Sigmoid colon (tissue), 7 donors: ENCODE data around the gene TRMT61A. TPM values are rescaled to one million over a fixed set of nuclear protein-coding genes. Genes with fewer than 3 reads are reported as not detected.
A peak's percentile ranks its signal among the peaks of the same experiment; 100 is the strongest.
"Not testable (repeated sequence)": the region's sequence is repeated elsewhere in the genome, so short reads cannot be mapped to it uniquely, and the experiment has no call there.

Experiments
- DNase-seq: peaks from one replicate; pipeline ENCODE4 v3.0.0-alpha.2; 2019
- H3K27ac ChIP-seq, 4 donors: fragments of 200-600 bp; sonication (generic); one replicate each; pipeline ENCODE4 v1.5.1; 2016 to 2019; ENCODE audit warnings: mild to moderate bottlenecking in 1 of 4
- H3K27me3 ChIP-seq, 3 donors: fragments of 200-600 bp; sonication (generic); one replicate each; pipeline ENCODE4 v1.5.1; 2019; ENCODE audit warnings: mild to moderate bottlenecking in 1 of 3
- H3K36me3 ChIP-seq, 4 donors: fragments of 200-600 bp; sonication (generic); one replicate each; pipeline ENCODE4 v1.5.1; 2016 to 2019
- H3K4me1 ChIP-seq, 4 donors: fragments of 200-600 bp; sonication (generic); one replicate each; pipeline ENCODE4 v1.5.1; 2017 to 2019
- H3K4me3 ChIP-seq, 4 donors: fragments of 200-600 bp; sonication (generic); one replicate each; pipeline ENCODE4 v1.5.1; 2017 to 2019; ENCODE audit warnings: mild to moderate bottlenecking in 2 of 4, moderate library complexity in 1 of 4
- H3K9me3 ChIP-seq, 4 donors: fragments of 200-600 bp in 3 of 4; sonication (generic) in 3 of 4; one replicate each; pipeline versions ENCODE4 v1.5.1 to v1.6.1; 2013 to 2019
- CTCF ChIP-seq, 4 experiments: fragments of 450-650 bp in 3 of 4; fragments of 200-600 bp in 1 of 4; IDR thresholded peaks; one replicate each; pipeline ENCODE4 v1.5.1; 2016 to 2019; ENCODE audit warnings: antibody characterized with exemption in 4 of 4, mild to moderate bottlenecking in 3 of 4, moderate library complexity in 2 of 4
- EP300 ChIP-seq, 4 donors: sonication (generic); formaldehyde crosslinking; IDR thresholded peaks; one replicate each; pipeline ENCODE4 v1.6.1; 2017; ENCODE audit warnings: antibody characterized with exemption in 4 of 4
- POLR2A ChIP-seq, 2 donors: fragments of 450-650 bp; IDR thresholded peaks; one replicate each; pipeline ENCODE4 v1.6.1; 2016; ENCODE audit warnings: antibody characterized with exemption in 2 of 2, mild to moderate bottlenecking in 2 of 2, moderate library complexity in 2 of 2
- POLR2AphosphoS5 ChIP-seq, 4 donors: sonication (generic); formaldehyde crosslinking; IDR thresholded peaks; one replicate each; pipeline ENCODE4 v1.6.1; 2017; ENCODE audit warnings: antibody characterized with exemption in 4 of 4
- WGBS, 2 donors: extraction: QIAGEN DNeasy Blood & Tissue Kit; methylation state at CpG; one replicate each; pipeline ENCODE4 v1.1.7; 2013; 5-methylcytosine and 5-hydroxymethylcytosine counted together
- intact Hi-C: fragments of 100-400 bp; cut with DNase I; formaldehyde crosslinking; loops from one replicate; pipeline ENCODE4 v1.15.1; 2023
- polyA plus RNA-seq, 3 donors: library from polyadenylated mRNA; stranded (reverse); fragments of 200-250 nt; gene quantifications; one replicate each; pipeline ENCODE4 v1.2.3, GENCODE V29; 2013
- total RNA-seq, 4 donors: library from RNA; depleted of rRNA; stranded (reverse); fragments of >200 nt; gene quantifications; one replicate each; pipeline ENCODE4 v1.1.0, GENCODE V29; 2016
- donor health status: healthy with polysubstance abuse.
- donor health status: Bipolar disorder and iron deficiency.
- donor health status: healthy.

TRMT61A gene
- total and polyA plus RNA-seq, 7 donors = 4.2 to 27.2 (median 20.2) TPM

- Histone ChIP-seq H3K4me3 (no peak overlapping the region), H3K9me3 (no peaks in the 10 kb centered on the region), H3K36me3 (peaks cover 0 to 48% (median 7%) of the 10 kb centered on the region in 4 donors), H3K27me3 (no peaks in the 10 kb centered on the region), H3K4me1 (peaks cover 0 to 21% (median 19%) of the 10 kb centered on the region in 4 donors), H3K27ac (no peak overlapping the region)
- intact Hi-C loops = no loop called here
- 90 to 93% methylated on average over 11 of the region's 11 CpGs for WGBS, 2 donors
- no peak for TF ChIP-seq CTCF (IDR thresholded peaks at IDR 0.05)
- no peak for TF ChIP-seq POLR2AphosphoS5 (IDR thresholded peaks at IDR 0.05)
- TF ChIP-seq EP300 (IDR thresholded peaks at IDR 0.05) = no peak
- DNase-seq = peak; percentile 45
Observed at GRCh38 chr14:103509864-103510723, 18.9 kb upstream of the TRMT61A start.

- DNase-seq = peak; percentile 50
- no peaks in the 10 kb centered on the region for H3K9me3 ChIP-seq
- H3K27ac ChIP-seq = no peak overlapping the region
- TF ChIP-seq POLR2A (IDR thresholded peaks at IDR 0.05) = no peak
- no peak for TF ChIP-seq CTCF (IDR thresholded peaks at IDR 0.05)
- no peak for TF ChIP-seq POLR2AphosphoS5 (IDR thresholded peaks at IDR 0.05)
- no peak for TF ChIP-seq EP300 (IDR thresholded peaks at IDR 0.05)
- H3K36me3 ChIP-seq = peaks cover 0 to 39% (median 4%) of the 10 kb centered on the region in 4 donors
- intact Hi-C loops = no loop called here
- no peak overlapping the region for H3K4me3 ChIP-seq
- WGBS, 2 donors = 93 to 95% methylated on average over 26 of the region's 26 CpGs
- H3K4me1 ChIP-seq = peaks cover 0 to 21% (median 19%) of the 10 kb centered on the region in 4 donors
- H3K27me3 ChIP-seq = no peaks in the 10 kb centered on the region
Observed at GRCh38 chr14:103510724-103511693, 18.0 kb upstream of the TRMT61A start.

- intact Hi-C loops, H3K4me3 ChIP-seq, H3K27me3 ChIP-seq, H3K9me3 ChIP-seq: not testable (repeated sequence)
- peak; percentile 54 for DNase-seq
- Histone ChIP-seq H3K4me1 (peaks cover 0 to 21% (median 19%) of the 10 kb centered on the region in 4 donors), H3K27ac (peak overlapping the region; percentile 84 to 86 (median 84)), H3K36me3 (peaks cover 0 to 35% (median 3%) of the 10 kb centered on the region in 4 donors)
- 94 to 97% methylated on average over 8 of the region's 8 CpGs for WGBS, 2 donors
Observed at GRCh38 chr14:103512180-103512579, 16.8 kb upstream of the TRMT61A start.

GRCh38 chr14:103512701-103513611 is 16.0 kb upstream of the TRMT61A start:
- no peaks in the 10 kb centered on the region for H3K9me3 ChIP-seq
- peak; percentile 92 for DNase-seq
- 18 to 64% methylated on average over 25 of the region's 25 CpGs for WGBS, 2 donors

More at GRCh38 chr14:103512701-103513611, 16.0 kb upstream of the TRMT61A start:
- no peaks in the 10 kb centered on the region for H3K27me3 ChIP-seq
- no peak for TF ChIP-seq POLR2A (IDR thresholded peaks at IDR 0.05)
- no peak for TF ChIP-seq CTCF (IDR thresholded peaks at IDR 0.05)
- TF ChIP-seq POLR2AphosphoS5 (IDR thresholded peaks at IDR 0.05) = peak in 3 of 4 donors; percentile 27 to 56 (median 49)
- TF ChIP-seq EP300 (IDR thresholded peaks at IDR 0.05) = peak in 1 of 4 donors; percentile 29
- intact Hi-C loops = no loop called here
- H3K4me3 ChIP-seq = no peak overlapping the region
- H3K36me3 ChIP-seq = peaks cover 0 to 30% (median 3%) of the 10 kb centered on the region in 4 donors
- H3K27ac ChIP-seq = peak overlapping the region; percentile 84 to 86 (median 84)
- H3K4me1 ChIP-seq = peaks cover 0 to 25% (median 22%) of the 10 kb centered on the region in 4 donors
